Body of pancreas (tissue), 4 donors: Measurements from ENCODE around the gene TTLL10. TPM values are rescaled to one million over a fixed set of nuclear protein-coding genes. Genes with fewer than 3 reads are reported as not detected.

Experiments
- ATAC-seq: fragments of 150-250 bp; one replicate; pipeline ENCODE4 v1.9.1; 2016
- DNase-seq, 4 donors: peaks; one replicate each; pipeline ENCODE4 v3.0.0-alpha.2; 2019
- H3K27ac ChIP-seq, 4 donors: fragments of 200-600 bp; sonication (generic); 1 replicate in 3 of 4; 2 replicates in 1 of 4; pipeline versions ENCODE4 v1.5.1 to v1.6.1; 2016 to 2019; ENCODE audit warnings: mild to moderate bottlenecking in 1 of 4, mixed read lengths in 1 of 4, moderate library complexity in 1 of 4
- H3K27me3 ChIP-seq, 2 donors: fragments of 200-600 bp; sonication (generic); one replicate each; pipeline ENCODE4 v1.6.0; 2016; ENCODE audit warnings: mild to moderate bottlenecking in 1 of 2
- H3K36me3 ChIP-seq, 2 donors: fragments of 200-600 bp; sonication (generic); replicated peaks in 1 of 2; 2 replicates each; pipeline ENCODE4 v1.5.1; 2016; ENCODE audit warnings: low read depth in 2 of 2; ENCODE audit not compliant: insufficient read depth in 1 of 2
- H3K4me1 ChIP-seq: fragments of 200-600 bp; sonication (generic); one replicate; pipeline ENCODE4 v1.6.0; 2016
- H3K4me3 ChIP-seq, 2 donors: fragments of 200-600 bp; sonication (generic); 1 replicate in 1 of 2; 2 replicates in 1 of 2; pipeline ENCODE4 v1.5.1; 2016 to 2019
- H3K9me3 ChIP-seq, 3 donors: fragments of 200-600 bp; sonication (generic); 1 replicate in 2 of 3; 2 replicates in 1 of 3; pipeline ENCODE4 v1.5.1; 2016
- POLR2A ChIP-seq, 3 donors: fragments of 450-650 bp; IDR thresholded peaks; one replicate each; pipeline ENCODE4 v1.6.1; 2016; ENCODE audit warnings: antibody characterized with exemption in 3 of 3, mild to moderate bottlenecking in 2 of 3
- WGBS, 2 donors: methylation state at CpG; one replicate each; pipeline ENCODE4 v1.1.5; 2017; 5-methylcytosine and 5-hydroxymethylcytosine counted together
- intact Hi-C: fragments of 100-400 bp; cut with DNase I; formaldehyde crosslinking; loops from one replicate; pipeline ENCODE4 v1.15.1; 2023
- total RNA-seq, 2 donors: library from RNA; depleted of rRNA; stranded (reverse); fragments of >200 nt; gene quantifications; one replicate each; pipeline ENCODE4 v1.1.0, GENCODE V29; 2016
- TF ChIP-seq, protein P1 (sequence below), 7 experiments: fragments of 450-650 bp in 4 of 7; fragments of 200-600 bp in 3 of 7; sonication (generic) in 3 of 7; IDR thresholded peaks; one replicate each; pipeline ENCODE4 v1.5.1; 2016 to 2019; ENCODE audit warnings: antibody characterized with exemption in 7 of 7

The TTLL10 gene
- total RNA-seq, 2 donors from 2014 or later: 0.66 to 0.78 TPM

DNA sequence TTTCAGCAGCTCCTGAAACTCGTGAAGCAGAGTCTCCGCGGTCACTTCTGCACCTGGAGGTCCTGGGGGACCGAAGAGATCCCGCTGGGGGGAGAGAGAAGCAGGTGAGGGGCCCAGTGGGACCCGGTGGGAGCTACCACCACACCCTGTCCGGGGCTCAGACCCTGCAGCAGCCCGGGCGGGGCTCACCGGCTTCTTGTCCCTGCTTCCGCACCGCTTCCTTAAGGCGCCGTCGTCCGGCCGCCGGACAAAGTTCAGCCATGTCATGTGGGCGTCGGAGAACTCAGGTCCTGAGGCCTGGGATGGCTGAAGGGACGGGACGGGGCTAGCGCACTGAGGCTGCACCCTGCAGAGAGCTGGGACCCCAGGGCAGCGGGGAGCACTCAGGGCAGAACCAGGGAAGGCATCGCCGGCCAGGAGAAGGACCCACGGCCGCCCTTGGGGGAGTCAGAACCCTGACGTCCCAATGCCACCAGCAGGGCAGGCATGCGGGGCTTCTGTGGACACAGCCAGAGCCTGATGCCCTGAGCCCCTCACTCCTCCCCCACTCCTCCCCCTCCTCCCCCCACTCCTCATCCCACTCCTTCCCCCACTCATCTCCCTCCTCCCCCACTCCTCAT is 70.6 kb downstream of the TTLL10 start:
- H3K9me3 ChIP-seq: no peaks in the 10 kb centered on the region
- H3K4me1 ChIP-seq: no peaks in the 10 kb centered on the region
- DNase-seq: no peak
- H3K27me3 ChIP-seq: no peaks in the 10 kb centered on the region
- no peak overlapping the region for H3K27ac ChIP-seq
- no peaks in the 10 kb centered on the region for H3K36me3 ChIP-seq
- WGBS, 2 donors: 64 to 81% methylated on average over 3 to 29 of the region's 30 CpGs
- ATAC-seq: no peak
- no peak overlapping the region for H3K4me3 ChIP-seq
- intact Hi-C loops: no loop called here
- TF ChIP-seq POLR2A (IDR thresholded peaks at IDR 0.05): no peak
- TF ChIP-seq, protein P1, sequence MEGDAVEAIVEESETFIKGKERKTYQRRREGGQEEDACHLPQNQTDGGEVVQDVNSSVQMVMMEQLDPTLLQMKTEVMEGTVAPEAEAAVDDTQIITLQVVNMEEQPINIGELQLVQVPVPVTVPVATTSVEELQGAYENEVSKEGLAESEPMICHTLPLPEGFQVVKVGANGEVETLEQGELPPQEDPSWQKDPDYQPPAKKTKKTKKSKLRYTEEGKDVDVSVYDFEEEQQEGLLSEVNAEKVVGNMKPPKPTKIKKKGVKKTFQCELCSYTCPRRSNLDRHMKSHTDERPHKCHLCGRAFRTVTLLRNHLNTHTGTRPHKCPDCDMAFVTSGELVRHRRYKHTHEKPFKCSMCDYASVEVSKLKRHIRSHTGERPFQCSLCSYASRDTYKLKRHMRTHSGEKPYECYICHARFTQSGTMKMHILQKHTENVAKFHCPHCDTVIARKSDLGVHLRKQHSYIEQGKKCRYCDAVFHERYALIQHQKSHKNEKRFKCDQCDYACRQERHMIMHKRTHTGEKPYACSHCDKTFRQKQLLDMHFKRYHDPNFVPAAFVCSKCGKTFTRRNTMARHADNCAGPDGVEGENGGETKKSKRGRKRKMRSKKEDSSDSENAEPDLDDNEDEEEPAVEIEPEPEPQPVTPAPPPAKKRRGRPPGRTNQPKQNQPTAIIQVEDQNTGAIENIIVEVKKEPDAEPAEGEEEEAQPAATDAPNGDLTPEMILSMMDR (IDR thresholded peaks at IDR 0.05): no peak

DNA sequence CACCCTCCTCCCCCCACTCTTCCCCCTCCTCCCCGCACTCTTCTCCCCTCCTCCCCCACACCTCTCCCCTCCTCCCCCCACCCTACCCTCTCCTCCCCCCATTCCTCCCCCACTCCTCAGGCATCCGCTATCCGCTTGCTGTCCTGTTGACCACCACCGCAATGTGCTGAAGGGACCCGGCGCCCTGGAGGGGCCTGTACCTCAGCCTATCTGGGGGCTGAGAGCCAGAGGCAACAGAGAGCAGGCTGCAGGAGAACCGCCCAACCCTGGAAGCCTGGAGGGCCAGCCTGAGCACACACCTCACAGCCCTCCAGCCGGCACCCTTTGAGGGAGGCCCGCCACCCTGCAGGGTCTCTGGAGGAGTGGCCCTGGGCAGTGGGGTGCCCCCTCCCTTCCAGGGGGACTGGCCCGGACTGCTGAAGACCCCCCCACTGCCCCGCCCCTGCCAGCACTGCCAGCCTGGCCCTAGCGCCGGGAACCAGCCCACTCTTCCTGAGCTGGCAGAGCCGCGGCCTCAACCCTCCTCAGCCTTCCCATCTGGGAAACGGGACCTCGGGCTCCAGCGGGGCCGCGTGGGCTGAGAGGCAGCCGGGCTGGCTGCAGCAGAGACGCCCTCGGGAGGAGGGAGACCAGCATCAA is 71.6 kb downstream of the TTLL10 start:
- Histone ChIP-seq H3K4me3 (no peak overlapping the region), H3K36me3 (no peaks in the 10 kb centered on the region), H3K27me3 (no peaks in the 10 kb centered on the region), H3K27ac (no peak overlapping the region), H3K4me1 (no peaks in the 10 kb centered on the region), H3K9me3 (no peaks in the 10 kb centered on the region)
- ATAC-seq (no peak), DNase-seq (no peak)
- WGBS, 2 donors: 66% methylated on average over 9 of the region's 23 CpGs; no CpG with 5 or more reads in 1 of the 2 donors
- intact Hi-C loops: no loop called here
- TF ChIP-seq, protein P1 (IDR thresholded peaks at IDR 0.05): no peak

DNA sequence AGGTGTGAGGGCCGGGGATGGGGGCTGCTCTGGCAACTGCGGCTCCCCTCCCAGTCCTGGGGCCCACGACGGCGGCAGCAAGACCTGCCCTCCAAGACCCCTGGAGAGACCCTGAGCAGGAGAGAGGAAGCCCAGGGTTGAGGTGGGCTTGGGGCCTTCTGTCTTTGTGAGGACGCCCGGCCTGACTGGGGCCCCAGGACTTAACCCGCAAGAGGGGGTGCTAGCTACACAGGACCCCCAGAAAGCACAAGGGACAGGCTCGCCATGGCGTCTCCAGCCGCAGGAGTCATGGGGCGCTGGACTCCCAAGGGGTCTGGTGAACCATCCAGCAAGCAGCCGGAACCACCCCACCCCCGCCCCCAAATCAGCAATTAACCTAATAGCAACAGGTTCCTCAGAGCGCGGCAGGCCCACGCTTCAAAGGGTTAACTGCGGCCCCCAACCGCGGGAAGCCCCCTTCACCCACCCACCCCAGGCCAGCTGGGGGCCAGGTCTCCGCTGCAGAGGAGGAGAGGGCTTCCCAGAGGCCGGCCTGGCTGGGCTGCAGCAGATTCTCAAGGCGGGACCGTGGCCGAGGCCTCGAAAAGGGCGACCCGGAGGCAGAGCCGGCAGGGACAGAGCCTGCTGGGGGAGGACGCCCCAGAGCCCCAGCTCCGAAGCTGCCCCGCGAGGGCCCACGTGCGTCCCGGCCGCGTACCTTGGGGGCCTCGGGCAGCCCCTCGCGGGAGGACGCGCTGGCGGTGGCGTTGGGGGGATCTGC is 72.3 kb downstream of the TTLL10 start:
- DNase-seq (no peak), ATAC-seq (no peak)
- Histone ChIP-seq H3K4me3 (no peak overlapping the region), H3K9me3 (no peaks in the 10 kb centered on the region), H3K4me1 (no peaks in the 10 kb centered on the region), H3K36me3 (no peaks in the 10 kb centered on the region), H3K27ac (no peak overlapping the region), H3K27me3 (no peaks in the 10 kb centered on the region)
- intact Hi-C loops: no loop called here
- TF ChIP-seq, protein P1 (IDR thresholded peaks at IDR 0.05): no peak
- TF ChIP-seq POLR2A (IDR thresholded peaks at IDR 0.05): no peak
- 38 to 88% methylated on average over 9 to 42 of the region's 45 CpGs for WGBS, 2 donors

DNA sequence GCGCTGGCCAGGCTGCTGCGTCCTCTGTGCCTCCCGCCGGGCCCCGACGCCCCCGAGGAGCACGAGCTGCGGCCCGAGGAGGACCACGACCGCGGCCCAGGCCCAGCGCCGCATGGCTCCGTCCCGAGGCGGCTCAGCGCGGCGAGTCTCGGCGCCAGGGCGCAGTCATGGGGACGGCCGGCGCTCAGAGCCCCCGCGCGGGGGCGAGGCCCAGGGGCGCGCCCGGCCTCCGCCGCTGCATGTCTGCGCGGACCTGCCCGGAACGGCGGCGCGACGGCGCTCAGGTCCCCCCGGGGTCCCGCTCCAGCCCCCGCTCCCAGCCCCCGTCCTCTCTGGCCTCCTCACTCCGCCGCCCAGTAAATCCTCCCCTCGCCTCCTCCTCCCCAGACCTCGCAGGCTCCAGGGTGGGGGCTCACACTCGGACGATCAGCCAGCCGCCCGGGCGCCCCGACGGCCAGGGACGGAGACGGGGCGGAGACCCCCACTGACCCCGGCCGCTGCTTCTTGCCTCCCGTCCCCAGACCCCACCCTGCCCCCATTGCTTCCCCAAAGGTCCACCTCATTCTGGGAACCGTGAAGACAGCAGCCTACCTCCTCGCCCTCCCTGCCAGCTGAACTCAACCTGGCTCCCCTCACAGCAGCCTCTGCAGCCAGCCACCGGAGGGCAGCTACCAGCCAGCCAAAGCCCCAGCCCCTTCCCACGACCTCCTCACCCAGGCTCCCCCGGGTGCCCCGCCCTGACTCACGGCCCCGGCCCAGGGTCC is 73.1 kb downstream of the TTLL10 start, which contains the start of gene C1QTNF12:
C1QTNF12 (minus strand) TSS at position 146 of the 764 bp plus-strand sequence; CDS start at position 114, 32 bp downstream.
- Histone ChIP-seq H3K36me3 (no peaks in the 10 kb centered on the region), H3K27me3 (no peaks in the 10 kb centered on the region), H3K9me3 (no peaks in the 10 kb centered on the region), H3K4me3 (no peak within 1 kb of the TSS), H3K4me1 (no peaks in the 10 kb centered on the region), H3K27ac (no peak within 1 kb of the TSS)
- TF ChIP-seq POLR2A (IDR thresholded peaks at IDR 0.05): no peak
- TF ChIP-seq, protein P1 (IDR thresholded peaks at IDR 0.05): no peak
- no peak for ATAC-seq
- DNase-seq: no peak
- WGBS, 2 donors: 0 to 4% methylated on average over 2 to 64 of the region's 74 CpGs
- intact Hi-C loops: no loop called here
